ENCODE measurements around the gene CRYBG3. TPM values are rescaled to one million over a fixed set of nuclear protein-coding genes. Genes with fewer than 3 reads are reported as not detected.

CRYBG3 gene
- total RNA-seq, 1 experiment from 2014 or later, result 5.9 TPM

- Histone ChIP-seq H3K18ac (ENCODE audit: insufficient read length, low read depth, low read length) (no peak overlapping the region), H2BK15ac (ENCODE audit: low read depth, low read length) (no peak overlapping the region), H3K9me3 (ENCODE audit: control insufficient read depth, low read depth, low read length) (no peaks in the 10 kb centered on the region), H3K27ac (ENCODE audit: insufficient read length, low read depth, low read length) (no peak overlapping the region), H3K23ac (ENCODE audit: insufficient read length, low read depth, low read length) (no peak overlapping the region), H4K5ac (ENCODE audit: insufficient read length, low read depth, low read length) (no peak overlapping the region), H3K4me2 (ENCODE audit: insufficient read depth, insufficient read length, low read length) (no peak overlapping the region), H2AFZ (ENCODE audit: low read length) (no peak overlapping the region), H3K14ac (ENCODE audit: insufficient read depth, low read length) (no peak overlapping the region), H3K23me2 (ENCODE audit: insufficient read length, low read depth, low read length, poor library complexity, severe bottlenecking) (no peaks in the 10 kb centered on the region), H3K79me2 (ENCODE audit: insufficient read depth, low read length) (no peaks in the 10 kb centered on the region), H3K4ac (ENCODE audit: low read depth, low read length) (no peak overlapping the region), H2BK12ac (ENCODE audit: insufficient read length, low read depth, low read length) (no peak overlapping the region), H3K9ac (ENCODE audit: extremely low read depth, insufficient read length, low read length) (no peak overlapping the region), H3K4me1 (ENCODE audit: insufficient read depth, low read length) (no peaks in the 10 kb centered on the region; the same call in 1 of the 2 replicates), H4K8ac (replicated peaks; ENCODE audit: insufficient read length, low read depth, low read length) (no peak overlapping the region), H4K91ac (ENCODE audit: insufficient read length, low read depth, low read length) (no peak overlapping the region), H3K79me1 (ENCODE audit: insufficient read depth, low read depth, low read length, poor library complexity, severe bottlenecking) (no peaks in the 10 kb centered on the region), H2BK5ac (ENCODE audit: insufficient read length, low read length) (no peak overlapping the region), H4K20me1 (ENCODE audit: control insufficient read depth, insufficient read depth, insufficient read length) (no peaks in the 10 kb centered on the region), H3K56ac (ENCODE audit: insufficient read length, low read depth, low read length) (no peak overlapping the region), H3K27me3 (ENCODE audit: insufficient read depth, low read length) (no peaks in the 10 kb centered on the region), H2BK120ac (ENCODE audit: low read depth, low read length, poor library complexity, severe bottlenecking) (no peak overlapping the region), H2AK5ac (ENCODE audit: insufficient read length, low read length) (no peak overlapping the region), H3T11ph (ENCODE audit: low read length) (no peak overlapping the region), H2BK20ac (ENCODE audit: low read depth, low read length, poor library complexity, severe bottlenecking) (no peak overlapping the region)
- H3K4me1 Mint-ChIP-seq, result peaks cover 8 to 9% of the 10 kb centered on the region in 2 experiments; a peak in 3 of 4 replicates
- H3K4me3 Mint-ChIP-seq, result no peak overlapping the region
- no peak overlapping the region for H3K27ac Mint-ChIP-seq
- WGBS (ENCODE audit: extremely low coverage, insufficient read length, low lambda C conversion rate), result no CpG with 5 or more reads among the region's 3 CpGs
- 0 out of 2 replicates have a peak, but pooled peaks cover 2% of the 10 kb centered on the region for H3K27me3 Mint-ChIP-seq (ENCODE audit: low read depth)
- DNase-seq, result peak; percentile 65
- peak; percentile 22; the same call in 1 of the 3 replicates for TF ChIP-seq CTCF (conservative IDR thresholded peaks at IDR 0.05)
- no peaks in the 10 kb centered on the region for H3K36me3 Mint-ChIP-seq (ENCODE audit: insufficient read depth in 1 of 3, low read depth in 3 of 3)
- no peaks in the 10 kb centered on the region for H3K9me3 Mint-ChIP-seq
These were observed 157.8 kb downstream of the CRYBG3 start for GRCh38 chr3:97979610-97980009.

Measured in H9 (cell line).